ENCODE data around the gene DHDH. TPM values are rescaled to one million over a fixed set of nuclear protein-coding genes. Genes with fewer than 3 reads are reported as not detected.

Gene DHDH
- total RNA-seq, 1 donor from 2014 or later = not detected

DNA sequence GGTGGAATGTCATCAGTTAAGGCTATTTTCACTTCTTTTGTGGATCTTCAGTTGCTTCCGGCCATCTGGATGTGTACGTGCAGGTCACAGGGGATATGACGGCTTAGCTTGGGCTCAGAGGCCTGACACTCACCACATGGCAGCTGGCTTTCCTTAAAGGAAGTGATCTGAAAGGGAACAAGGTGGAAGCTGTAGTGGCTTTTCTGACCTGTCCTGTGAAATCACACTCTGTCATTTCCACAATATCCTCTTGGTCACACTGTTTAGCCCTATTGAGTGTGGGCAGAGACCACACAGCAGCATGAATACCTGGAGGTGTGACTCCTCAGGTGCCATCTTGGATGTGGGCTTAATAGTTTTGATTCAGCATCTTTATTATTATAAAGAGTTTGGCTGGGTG is 16.7 kb downstream of the DHDH start:
- DNase-seq (ENCODE audit: low read depth in 2 of 2) = peak; percentile 33 to 71

DNA sequence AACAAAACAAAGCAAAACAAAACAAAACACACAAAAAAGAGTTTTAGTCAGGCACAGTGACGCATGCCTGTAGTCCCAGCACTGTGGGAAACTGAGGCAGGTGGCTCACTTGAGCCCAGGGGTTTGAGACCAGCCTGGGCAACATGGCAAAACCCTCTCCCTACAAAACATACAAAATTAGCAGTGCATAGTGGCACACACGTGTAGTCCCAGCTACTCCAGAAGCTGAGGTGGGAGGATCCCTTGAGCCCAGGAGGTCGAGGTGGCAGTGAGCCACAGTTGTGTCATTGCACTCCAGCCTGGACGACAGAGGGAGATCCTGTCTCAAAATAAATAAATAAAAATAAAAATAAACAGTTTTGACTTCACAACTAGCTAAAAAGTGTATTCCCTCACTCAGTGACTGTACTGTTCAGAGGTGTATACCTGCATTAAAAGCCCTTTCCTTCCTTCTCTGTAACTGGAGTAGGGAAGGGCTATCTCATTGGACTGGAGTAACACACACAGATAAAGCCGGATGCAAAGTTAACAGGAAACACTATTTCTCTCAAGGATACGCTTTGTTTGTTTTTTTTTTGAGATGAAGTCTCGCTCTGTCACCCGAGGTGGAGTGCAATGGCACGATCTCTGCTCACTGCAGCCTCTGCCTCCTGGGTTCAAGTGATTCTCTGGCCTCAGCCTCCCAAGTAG is 17.5 kb downstream of the DHDH start:
- DNase-seq (ENCODE audit: low read depth in 2 of 2) = no peak

DNA sequence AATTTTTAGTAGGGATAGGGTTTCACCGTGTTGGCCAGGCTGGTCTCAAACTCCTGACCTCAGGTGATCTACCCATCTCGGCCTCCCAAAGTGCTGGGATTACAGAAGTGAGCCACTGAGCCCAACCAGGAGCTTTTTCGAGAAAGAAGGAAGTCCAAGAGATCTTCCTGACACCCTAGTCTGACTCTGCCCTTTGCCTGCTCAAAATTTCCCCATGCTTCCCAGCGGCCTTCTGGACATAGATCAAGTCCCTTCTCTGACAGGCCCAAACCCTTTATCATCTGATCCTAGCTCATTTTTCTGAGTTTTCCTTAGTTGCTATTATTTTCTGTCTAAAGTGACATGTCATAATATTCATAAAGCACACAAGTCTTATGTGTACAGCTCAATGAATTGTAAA is 19.6 kb downstream of the DHDH start:
- no peak for DNase-seq (ENCODE audit: low read depth in 2 of 2)

DNA sequence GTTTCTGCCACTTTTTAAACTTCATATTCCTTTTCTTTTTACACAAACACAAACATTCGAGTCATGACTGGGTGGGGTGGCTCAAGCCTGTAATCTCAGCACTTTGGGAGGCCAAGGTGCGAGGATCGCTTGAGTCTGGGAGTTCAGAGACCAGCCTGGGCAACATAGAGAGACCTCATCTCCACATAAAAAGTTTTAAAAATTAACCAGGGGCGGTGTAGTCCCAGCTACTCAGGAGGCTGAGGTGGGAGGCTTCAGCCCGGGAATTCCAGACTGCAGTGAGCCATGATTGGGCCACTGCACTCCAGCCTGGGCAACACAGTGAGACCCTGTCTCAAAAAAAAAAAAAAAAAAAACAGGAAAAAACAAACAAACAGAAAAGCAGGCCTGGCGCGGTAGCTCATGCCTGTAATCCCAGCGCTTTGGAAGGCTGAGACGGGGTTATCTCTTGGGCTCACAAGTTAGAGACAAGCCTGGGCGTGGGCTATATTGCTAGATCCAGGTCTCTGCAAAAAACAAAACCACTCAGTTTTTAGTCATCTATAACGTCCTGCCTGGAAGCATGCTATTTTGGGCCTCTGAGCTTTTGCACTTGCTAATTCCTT is 20.6 kb downstream of the DHDH start:
- no peak for DNase-seq (ENCODE audit: low read depth in 2 of 2)

DNA sequence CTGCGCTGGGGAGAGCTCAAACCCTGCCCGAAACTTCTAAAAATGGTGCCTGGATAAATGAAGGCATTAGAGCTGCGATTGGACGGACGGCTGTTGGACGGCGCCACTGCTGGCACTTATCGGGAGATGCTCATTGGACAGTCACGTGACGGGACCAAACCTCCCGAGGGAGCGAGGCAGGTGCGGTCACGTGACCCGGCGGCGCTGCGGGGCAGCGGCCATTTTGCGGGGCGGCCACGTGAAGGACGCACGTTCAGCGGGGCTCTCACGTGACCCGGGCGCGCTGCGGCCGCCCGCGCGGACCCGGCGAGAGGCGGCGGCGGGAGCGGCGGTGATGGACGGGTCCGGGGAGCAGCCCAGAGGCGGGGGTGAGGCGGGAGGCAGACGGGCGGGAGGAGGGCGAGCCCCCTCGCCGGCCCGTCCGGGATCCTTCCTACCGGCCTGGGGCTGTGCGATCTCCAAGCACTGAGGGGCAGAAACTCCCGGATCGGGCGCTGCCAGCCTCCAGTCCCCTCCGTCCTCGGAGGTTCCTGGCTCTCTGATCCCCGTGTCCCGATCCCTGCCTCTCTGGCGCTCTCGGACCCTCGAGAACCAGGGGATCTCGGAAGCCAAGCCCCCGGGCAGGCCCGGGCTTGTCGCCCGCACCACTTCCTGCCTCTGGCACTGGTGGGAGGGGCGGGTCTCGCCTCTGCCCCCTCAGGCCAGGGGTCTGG is 21.3 kb downstream of the DHDH start, which contains the start of gene BAX:
TSS of gene BAX (plus strand) at position 281 of the 713 bp plus-strand sequence. CDS start at position 335, 54 bp downstream.
- peak; percentile 94 to 96 for DNase-seq (ENCODE audit: low read depth in 2 of 2)

DNA sequence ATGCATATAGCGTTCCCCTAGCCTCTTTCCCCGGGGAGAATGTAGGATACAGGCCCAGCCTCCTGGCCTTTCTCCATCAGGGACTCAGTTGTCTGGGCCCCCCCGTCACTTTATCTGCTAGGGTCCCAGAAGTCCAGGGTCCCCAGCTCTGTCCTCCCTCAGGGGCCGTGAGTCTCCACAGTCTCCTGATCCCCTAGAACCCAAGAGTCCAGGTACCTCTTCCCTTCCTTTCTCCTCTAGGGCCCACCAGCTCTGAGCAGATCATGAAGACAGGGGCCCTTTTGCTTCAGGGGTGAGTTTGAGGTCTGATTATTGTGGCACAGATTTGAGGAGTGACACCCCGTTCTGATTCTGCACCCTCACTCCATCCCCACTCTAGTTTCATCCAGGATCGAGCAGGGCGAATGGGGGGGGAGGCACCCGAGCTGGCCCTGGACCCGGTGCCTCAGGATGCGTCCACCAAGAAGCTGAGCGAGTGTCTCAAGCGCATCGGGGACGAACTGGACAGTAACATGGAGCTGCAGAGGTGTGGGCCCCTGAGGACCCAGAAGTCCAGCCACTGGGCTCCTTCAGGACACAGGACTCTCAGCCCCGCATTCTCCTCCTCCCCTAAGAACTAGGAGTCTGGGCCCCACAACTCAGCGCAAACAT is 21.9 kb downstream of the DHDH start:
- DNase-seq (ENCODE audit: low read depth in 2 of 2) = no peak

DNA sequence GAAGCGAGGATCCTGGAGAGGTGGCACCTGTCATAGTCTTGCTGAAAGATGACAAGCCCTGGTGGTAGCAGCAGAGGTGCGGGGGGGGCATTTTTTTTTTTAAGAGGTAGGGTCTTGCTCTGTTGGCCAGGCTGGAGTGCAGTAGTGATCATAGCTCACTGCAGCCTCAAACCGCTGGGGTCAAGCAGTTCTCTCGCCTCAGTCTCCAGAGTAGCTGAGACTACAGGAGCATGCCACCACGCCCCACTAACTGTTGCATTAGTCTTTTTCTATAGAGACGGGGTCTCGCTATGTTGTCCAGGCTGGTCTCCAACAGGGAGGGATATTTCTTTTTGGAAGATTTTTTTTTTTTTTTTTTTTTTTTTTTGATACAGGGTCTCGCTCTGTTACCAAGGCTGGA is 24.5 kb downstream of the DHDH start:
- no peak for DNase-seq (ENCODE audit: low read depth in 2 of 2)

DNA sequence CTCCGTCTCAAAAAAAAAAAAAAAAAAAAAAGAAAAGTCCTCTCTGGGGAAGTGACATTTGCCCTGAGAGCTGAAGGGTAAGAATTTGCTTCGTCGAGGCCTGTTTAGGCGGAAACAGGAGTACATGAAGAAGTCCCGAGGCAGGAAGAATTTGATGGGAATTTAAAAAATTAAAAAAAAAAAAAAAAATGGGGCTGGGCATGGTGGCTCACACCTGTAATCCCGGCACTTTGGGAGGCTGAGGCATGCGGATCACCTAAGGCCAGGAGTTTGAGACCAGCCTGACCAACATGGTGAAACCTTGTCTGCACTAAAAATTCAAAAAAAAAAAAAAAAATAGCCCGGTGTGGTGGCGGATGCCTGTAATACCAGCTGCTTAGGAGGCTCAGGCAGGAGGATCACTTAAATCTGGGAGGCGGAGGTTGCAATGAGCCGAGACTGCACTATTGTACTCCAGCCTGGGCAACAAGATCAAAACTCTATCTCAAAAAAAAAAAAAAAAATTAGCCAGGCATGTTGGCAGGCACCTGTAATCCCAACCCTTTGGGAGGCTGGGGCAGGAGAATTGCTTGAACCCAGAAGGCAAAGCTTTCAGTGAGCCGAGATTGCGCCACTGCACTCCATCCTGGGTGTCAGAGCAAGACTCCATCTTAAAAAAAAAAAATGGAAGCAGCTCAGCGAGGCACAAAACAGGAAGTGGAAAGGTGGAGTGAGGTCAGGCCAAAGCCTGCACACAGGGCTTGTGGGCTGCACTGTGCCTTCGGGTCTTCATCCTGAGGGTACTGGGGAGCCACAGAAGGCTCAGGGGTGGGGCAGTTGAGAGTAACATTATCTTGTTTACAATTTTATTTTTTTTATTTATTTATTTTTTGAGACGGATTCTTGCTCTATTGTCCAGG is 26.1 kb downstream of the DHDH start:
- no peak for DNase-seq (ENCODE audit: low read depth in 2 of 2)

DNA sequence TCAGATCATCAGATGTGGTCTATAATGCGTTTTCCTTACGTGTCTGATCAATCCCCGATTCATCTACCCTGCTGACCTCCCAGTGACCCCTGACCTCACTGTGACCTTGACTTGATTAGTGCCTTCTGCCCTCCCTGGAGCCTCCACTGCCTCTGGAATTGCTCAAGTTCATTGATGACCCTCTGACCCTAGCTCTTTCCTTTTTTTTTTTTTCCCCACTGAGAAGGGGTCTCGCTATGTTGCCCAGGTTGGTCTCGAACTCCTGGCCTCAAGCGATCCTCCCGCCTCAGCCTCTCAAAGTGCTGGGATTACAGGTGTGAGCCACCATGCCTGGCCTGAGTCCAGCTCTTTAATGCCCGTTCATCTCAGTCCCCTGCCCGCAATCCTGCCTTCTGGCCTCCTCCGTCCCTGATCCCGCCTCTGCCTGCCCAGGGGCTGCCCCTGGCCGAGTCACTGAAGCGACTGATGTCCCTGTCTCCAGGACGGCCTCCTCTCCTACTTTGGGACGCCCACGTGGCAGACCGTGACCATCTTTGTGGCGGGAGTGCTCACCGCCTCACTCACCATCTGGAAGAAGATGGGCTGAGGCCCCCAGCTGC is 27.7 kb downstream of the DHDH start:
- no peak for DNase-seq (ENCODE audit: low read depth in 2 of 2)

DNA sequence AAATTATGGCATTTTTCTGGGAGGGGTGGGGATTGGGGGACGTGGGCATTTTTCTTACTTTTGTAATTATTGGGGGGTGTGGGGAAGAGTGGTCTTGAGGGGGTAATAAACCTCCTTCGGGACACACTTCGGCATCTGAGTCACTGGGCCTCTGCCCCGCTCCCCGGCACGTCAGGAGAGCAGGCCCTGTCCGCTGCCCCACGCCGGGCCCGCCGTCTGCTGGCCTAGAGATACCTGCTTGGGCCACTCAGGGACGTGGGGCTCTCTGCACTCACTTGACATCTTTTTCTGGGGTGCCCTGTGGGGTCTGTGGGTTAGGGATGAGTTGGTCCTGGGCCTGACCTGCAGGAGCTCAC is 28.2 kb downstream of the DHDH start:
- no peak for DNase-seq (ENCODE audit: low read depth in 2 of 2)

DNA sequence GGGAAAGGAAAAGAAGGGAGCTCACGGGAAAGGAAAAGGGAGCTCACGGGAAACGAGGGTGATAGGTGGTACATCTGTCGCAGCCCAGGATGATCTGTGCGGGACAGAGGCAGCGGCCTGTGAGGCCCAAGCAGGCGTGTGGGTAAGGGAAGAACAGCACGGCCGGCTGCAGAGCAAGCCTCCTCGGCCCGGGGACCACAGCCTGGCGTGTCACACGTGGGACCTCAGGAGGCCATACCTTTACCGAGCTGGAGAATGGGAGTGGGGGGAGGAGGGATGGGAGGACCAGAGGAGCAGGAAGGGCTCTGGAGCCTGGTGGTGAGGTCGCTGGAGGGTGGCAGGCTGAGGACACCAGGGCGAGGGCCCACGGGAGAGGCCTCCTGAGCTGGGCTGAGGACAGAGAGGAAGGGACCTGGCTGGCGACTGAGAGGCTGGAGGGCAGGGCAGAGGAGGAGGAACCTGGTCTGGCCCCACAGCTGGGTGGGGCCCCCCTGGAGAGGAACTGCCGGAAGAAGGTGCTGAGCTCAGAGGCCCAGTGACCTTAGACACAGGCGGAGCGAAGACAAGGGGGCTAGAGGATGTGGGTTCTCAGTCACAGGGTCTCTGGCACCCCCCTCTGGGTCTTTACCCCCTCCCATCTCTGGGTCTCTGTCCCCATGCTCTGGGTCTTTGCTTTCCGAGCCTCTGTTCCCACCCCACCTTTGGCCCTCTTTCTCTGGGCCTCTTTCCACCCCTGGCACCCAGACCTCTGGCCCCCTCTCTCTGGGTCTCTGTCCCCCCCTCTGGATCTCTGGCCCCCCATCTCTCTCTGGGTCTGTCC is 28.7 kb downstream of the DHDH start:
- DNase-seq (ENCODE audit: low read depth in 2 of 2) = no peak

DNA sequence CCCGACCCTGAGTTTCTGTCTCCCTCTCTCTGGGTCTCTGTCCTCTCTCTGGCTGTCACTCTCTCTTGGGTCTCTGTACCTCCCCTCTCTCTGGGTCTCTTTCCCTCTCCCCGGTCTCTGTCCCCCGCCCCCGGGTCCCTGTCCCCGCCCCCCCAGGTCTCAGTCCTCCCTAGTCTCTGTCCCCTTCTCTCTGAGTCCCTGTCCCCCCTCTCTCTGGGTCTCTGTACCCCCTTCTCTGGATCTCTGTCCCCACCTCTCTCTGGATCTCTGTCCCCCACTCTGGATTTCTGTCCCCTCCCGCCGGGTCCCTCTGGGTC is 29.3 kb downstream of the DHDH start:
- DNase-seq (ENCODE audit: low read depth in 2 of 2) = no peak

DNA sequence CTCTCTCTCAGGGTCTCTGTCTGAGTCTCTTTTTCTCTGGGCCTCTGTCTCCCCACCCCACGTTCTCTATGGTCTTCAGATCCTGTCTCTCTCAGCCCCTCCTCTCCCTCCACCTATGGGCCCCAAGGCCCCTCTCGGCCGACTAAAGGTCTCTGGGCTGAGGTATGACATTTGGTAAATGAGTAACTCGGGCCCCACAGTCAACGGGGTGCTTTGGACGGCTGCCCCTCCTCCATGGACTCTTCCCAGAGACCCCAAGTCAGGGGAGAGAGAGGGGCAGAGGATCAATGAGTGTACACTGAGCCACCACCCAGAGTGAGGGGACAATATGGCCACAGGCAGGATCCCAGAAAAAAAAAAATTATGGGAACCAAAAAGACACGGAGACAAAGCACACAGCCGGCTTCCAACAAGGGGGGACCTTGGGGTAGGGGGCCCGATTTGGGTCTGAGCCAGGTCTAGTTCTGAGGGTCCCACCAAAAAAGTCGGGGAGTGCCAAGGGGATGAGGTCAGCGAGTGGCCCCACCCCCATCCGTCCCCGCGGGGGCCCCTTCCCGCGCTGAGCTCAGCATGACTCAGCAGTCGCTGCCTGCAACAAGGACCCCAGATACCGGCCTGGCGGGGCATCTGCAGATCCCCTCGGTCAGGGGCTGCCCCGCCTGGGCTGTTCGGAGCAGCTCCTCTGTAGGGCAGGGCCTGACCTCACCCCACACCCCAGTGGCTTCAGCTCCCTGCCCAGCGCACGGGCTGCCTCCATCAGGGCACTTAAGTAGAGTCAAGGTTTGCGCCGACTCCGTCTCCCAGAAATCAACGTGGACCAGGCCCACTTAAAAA is 30.1 kb downstream of the DHDH start:
- peak in 1 of 2 donors; percentile 70 for DNase-seq (ENCODE audit: low read depth in 2 of 2)

DNA sequence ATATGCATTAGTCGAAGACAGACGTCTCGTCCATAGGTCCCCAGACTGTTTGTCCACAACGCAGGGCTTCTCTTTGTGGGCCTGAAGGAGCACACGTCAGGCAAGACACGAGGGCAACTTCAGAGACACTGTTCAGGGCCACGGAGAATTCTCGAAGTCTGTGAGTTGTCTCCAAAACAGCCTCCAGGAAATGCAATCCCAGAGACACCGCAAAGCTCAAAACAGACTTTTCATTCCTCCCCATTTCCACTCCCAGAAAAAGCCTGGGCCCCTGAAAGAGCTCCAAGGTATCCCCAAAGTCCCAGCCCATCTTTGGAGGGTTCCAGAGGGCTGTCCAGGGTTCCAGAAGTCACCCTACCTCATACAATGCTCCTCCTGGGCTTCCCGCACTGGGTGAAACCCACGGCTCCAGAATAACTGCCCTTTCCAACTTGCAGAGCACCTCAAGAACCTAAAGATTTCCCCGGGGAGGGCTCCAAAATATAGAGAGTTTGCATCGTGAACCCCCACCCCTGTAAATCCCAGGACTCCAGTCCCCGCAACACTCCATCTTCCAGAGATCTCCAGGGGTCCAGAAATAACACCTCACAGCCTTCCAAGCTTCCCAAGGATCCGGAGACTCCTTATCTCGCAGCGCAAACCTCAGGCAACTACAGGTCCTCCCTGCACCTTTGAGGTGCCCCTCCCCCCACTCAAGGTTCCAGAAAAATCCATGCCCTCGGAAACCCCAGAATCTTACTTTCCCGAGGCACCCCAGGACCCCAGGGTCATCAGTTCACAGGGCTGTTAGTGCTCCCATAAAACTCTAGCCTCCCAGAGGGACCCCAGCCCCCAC is 30.9 kb downstream of the DHDH start:
- peak in 1 of 2 donors; percentile 33 for DNase-seq (ENCODE audit: low read depth in 2 of 2)

DNA sequence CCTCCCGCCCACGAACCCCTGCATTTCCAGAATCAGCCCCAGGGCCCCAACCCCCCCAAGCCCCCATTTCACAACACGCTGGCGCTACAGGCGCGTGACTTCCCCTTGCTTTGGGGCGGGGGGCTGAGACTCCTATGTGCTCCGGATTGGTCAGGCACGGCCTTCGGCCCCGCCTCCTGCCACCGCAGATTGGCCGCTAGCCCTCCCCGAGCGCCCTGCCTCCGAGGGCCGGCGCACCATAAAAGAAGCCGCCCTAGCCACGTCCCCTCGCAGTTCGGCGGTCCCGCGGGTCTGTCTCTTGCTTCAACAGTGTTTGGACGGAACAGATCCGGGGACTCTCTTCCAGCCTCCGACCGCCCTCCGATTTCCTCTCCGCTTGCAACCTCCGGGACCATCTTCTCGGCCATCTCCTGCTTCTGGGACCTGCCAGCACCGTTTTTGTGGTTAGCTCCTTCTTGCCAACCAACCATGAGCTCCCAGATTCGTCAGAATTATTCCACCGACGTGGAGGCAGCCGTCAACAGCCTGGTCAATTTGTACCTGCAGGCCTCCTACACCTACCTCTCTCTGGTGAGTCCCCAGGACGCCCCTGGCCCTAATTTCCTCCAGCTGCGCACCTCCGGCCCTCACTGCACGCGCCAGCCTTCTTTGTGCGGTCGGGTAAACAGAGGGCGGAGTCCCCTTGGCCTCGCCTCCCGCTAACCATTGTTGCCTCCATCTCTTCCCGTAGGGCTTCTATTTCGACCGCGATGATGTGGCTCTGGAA is 31.7 kb downstream of the DHDH start, which contains the start of gene FTL:
TSS of gene FTL (plus strand) at position 270 of the 766 bp plus-strand sequence. CDS start at position 469, 199 bp downstream.
- peak; percentile 93 to 97 for DNase-seq (ENCODE audit: low read depth in 2 of 2)

DNA sequence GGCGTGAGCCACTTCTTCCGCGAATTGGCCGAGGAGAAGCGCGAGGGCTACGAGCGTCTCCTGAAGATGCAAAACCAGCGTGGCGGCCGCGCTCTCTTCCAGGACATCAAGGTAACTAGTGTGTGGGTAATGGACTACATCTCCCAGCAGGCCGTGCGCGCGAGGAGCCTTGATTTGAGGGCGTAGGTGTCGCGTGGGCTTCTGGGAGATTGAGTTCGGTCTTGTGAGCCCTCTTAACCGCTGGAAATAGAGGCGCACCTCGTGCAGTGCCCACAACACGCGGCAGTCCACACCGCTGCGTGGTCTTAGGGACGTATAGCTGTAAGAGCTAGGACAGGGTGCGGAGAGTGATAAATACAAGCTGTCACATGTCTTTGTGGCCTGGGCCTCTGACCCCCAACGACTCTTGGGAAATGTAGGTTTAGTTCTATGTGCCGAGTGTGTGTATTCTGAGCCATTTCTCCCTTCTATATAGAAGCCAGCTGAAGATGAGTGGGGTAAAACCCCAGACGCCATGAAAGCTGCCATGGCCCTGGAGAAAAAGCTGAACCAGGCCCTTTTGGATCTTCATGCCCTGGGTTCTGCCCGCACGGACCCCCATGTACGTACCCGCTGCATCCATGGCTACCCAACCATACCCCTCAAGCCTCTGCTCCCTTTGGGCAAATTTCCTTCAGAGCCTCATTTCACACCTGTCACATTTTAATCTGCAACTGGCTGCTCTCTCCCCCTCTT is 32.5 kb downstream of the DHDH start:
- DNase-seq (ENCODE audit: low read depth in 2 of 2) = peak; percentile 63 to 83

All from dermis microvascular lymphatic vessel endothelial cell (primary cell).